PC-9 (cell line): ENCODE data around the gene COL24A1. TPM values are rescaled to one million over a fixed set of nuclear protein-coding genes. Genes with fewer than 3 reads are reported as not detected.

Experiments
- BruUV-seq: library from RNA; stranded (reverse); fragments of 400-500 nt; replicated peaks from 2 replicates; lab custom pipeline; 2021; lab: Mats Ljungman, UMichigan
- CTCF ChIA-PET: fragments of 300-600 bp; sonication (Branson Sonifier 250); formaldehyde crosslinking; loops from one replicate; lab custom pipeline; 2022; ENCODE audit warnings: antibody characterized with exemption; lab: Charles Lee
- POLR2A ChIA-PET: fragments of 300-600 bp; sonication (Branson Sonifier 250); formaldehyde crosslinking; loops from one replicate; lab custom pipeline; 2022; ENCODE audit warnings: antibody characterized with exemption; ENCODE audit not compliant: unreplicated experiment; lab: Charles Lee
- DNase-seq, 2 experiments: peaks; one replicate each; pipeline versions ENCODE4 v3.0.0 to v3.0.0-alpha.2; 2015 to 2022; ENCODE audit warnings: mixed read lengths in 1 of 2
- H2AFZ ChIP-seq: fragments of 200-600 bp; sonication (generic); 2 replicates; pipeline ENCODE4 v1.8.1; 2017; ENCODE audit warnings: antibody characterized with exemption
- H3F3A ChIP-seq: fragments of 200-600 bp; sonication (generic); 2 replicates; pipeline ENCODE4 v1.8.1; 2017; ENCODE audit warnings: antibody characterized with exemption, mild to moderate bottlenecking, low read depth; ENCODE audit not compliant: insufficient read depth
- H3K27ac ChIP-seq: fragments of 200-600 bp; sonication (generic); 2 replicates; pipeline ENCODE4 v1.6.1; 2016; ENCODE audit warnings: mixed run types
- H3K27me3 ChIP-seq: fragments of 200-600 bp; sonication (generic); 2 replicates; pipeline ENCODE4 v1.6.1; 2016; ENCODE audit warnings: low read depth, mixed run types; ENCODE audit not compliant: insufficient read depth
- H3K36me3 ChIP-seq: fragments of 200-600 bp; sonication (generic); 2 replicates; pipeline ENCODE4 v1.6.1; 2016; ENCODE audit warnings: low read depth, mixed run types
- H3K4me1 ChIP-seq: fragments of 200-600 bp; sonication (generic); replicated peaks from 2 replicates; pipeline ENCODE4 v1.6.1; 2016; ENCODE audit warnings: mixed run types; ENCODE audit not compliant: insufficient read depth
- H3K4me2 ChIP-seq: fragments of 200-600 bp; sonication (generic); 2 replicates; pipeline ENCODE4 v1.6.1; 2017; ENCODE audit warnings: mixed run types
- H3K4me3 ChIP-seq: fragments of 200-600 bp; sonication (generic); 2 replicates; pipeline ENCODE4 v1.6.1; 2016; ENCODE audit warnings: mixed run types
- H3K79me2 ChIP-seq: fragments of 200-600 bp; sonication (generic); 2 replicates; pipeline ENCODE4 v1.6.1; 2017; ENCODE audit warnings: low read depth, mixed run types
- H3K9me2 ChIP-seq: fragments of 200-600 bp; sonication (generic); 2 replicates; pipeline ENCODE4 v1.8.1; 2017; ENCODE audit warnings: mild to moderate bottlenecking; ENCODE audit not compliant: insufficient read depth
- H3K9me3 ChIP-seq: fragments of 200-600 bp; sonication (generic); 2 replicates; pipeline ENCODE4 v1.8.1; 2016; ENCODE audit warnings: low read depth; ENCODE audit not compliant: insufficient read depth
- H4K20me1 ChIP-seq: fragments of 200-600 bp; sonication (generic); 2 replicates; pipeline ENCODE4 v1.8.1; 2017; ENCODE audit not compliant: insufficient read depth
- EZH2 ChIP-seq: fragments of 200-600 bp; sonication (generic); IDR thresholded peaks from 2 replicates; pipeline ENCODE4 v1.8.0; 2017; ENCODE audit warnings: antibody characterized with exemption, low read depth
- intact Hi-C: fragments of 100-400 bp; cut with micrococcal nuclease; formaldehyde crosslinking; loops from one replicate; pipeline ENCODE4 v1.10.0; 2022; ENCODE audit not compliant: unreplicated experiment
- total RNA-seq: library from RNA; stranded (reverse); gene quantifications from 2 replicates; pipeline ENCODE4 v1.2.3, GENCODE V29; 2021
- TF ChIP-seq, protein P1 (sequence below): fragments of 200-600 bp; sonication (generic); conservative IDR thresholded peaks from 2 replicates; pipeline ENCODE4 v1.6.1; 2017; ENCODE audit warnings: mixed run types, antibody characterized with exemption, mild to moderate bottlenecking, moderate library complexity

The COL24A1 gene
- total RNA-seq, 1 experiment from 2014 or later: 0.15 TPM

DNA sequence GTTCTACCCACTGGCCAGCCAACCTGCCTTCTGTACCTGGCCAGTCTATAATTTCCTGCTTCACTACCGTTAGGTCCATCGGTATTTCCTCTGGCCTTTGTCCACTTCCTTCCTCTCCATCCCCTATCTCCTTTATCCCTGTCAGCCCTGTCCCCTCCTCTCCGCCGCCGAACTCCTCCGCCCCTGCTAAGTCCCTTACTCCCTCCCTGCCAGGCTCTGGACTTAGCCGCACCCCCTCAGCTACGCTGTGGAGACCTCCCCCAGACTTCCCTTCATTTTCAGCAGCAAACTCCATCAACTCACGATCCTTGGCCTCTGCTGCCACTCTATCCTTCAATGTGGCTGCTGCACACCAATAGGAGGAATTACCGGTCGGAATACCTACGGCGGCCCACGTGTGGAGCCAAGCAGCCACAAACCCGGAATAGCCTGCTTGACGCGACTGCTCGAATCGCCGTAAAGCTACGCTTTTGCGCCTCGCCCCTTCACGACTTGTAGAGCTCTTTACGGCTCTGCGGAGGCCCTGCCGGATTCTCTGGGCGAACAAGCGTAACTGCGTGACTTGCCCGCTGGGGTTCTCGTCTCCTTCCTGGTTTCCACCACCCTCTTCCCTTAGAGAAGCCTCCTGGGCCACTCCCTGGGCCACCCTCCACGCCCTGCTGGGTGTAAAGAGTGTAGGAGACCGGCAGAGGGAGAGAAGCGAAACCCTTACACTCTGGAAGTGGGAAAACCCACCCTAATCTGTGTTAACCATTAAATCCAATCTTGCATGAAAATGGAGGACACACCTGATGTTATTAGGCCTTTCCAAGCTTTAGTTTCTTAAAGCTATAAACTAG, 448.4 kb downstream of the COL24A1 start, which contains the start of gene ZNHIT6:
Gene ZNHIT6 (minus strand): TSS at position 444 of the 839 bp plus-strand sequence. CDS start 149 bp downstream, at position 295.
- intact Hi-C loops: loop anchor here (1.0 to 5.0 kb wide), 5 partner anchors 101 to 400 kb away; no protein-coding TSS in a partner anchor
- no TSS peak for BruUV-seq

DNA sequence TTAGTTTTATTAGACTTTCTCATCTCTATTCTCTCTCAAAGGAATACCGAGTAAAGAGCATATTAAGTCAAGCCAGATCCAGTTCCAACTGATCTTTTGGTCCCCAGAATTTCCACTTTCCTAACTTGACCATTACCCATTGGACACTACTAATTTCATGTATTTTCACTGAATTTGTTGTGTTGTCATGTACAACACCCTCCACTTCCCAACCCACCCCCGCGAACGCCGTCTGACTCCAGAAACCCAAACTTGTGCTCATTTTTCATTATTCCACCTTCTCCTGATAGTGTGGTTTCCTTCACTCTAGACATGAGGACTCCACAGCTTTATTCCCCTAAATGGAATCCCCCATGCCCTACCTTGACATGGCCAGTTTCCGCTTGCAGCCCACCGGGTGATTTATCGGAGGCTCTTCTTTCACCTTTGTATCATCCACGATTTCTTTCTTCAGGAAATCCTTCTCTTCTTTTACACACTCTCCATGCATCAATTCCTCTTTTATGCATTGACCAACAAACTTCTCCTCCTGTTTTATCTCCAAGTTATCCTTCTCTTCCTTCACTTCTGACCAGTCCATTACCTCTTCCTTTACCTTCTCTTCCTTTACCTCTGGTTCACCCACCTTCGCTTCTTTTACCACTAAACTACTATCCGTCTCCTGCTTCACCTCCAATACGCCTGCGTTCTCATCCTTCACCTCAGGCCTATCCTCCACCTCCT, 449.1 kb downstream of the COL24A1 start:
- H3K79me2 ChIP-seq: peaks cover 53% of the 10 kb centered on the region
- H3K4me2 ChIP-seq: peak overlapping the region; percentile 84
- peaks cover 8% of the 10 kb centered on the region; the same call in 1 of the 2 replicates for H3F3A ChIP-seq
- H4K20me1 ChIP-seq: no peaks in the 10 kb centered on the region
- peak overlapping the region; percentile 79 for H3K4me3 ChIP-seq
- ChIA-PET CTCF (interaction anchor here (0.6 to 1.3 kb wide), 3 partner anchors 8 to 399 kb away, joined by 3 to 6 read pairs (median 3); no protein-coding TSS in a partner anchor), POLR2A (no interaction called here)
- H3K9me3 ChIP-seq: no peaks in the 10 kb centered on the region
- H3K27me3 ChIP-seq: no peaks in the 10 kb centered on the region
- DNase-seq: no peak
- H3K36me3 ChIP-seq: peaks cover 35% of the 10 kb centered on the region
- no peak for TF ChIP-seq EZH2
- TF ChIP-seq, protein P1, sequence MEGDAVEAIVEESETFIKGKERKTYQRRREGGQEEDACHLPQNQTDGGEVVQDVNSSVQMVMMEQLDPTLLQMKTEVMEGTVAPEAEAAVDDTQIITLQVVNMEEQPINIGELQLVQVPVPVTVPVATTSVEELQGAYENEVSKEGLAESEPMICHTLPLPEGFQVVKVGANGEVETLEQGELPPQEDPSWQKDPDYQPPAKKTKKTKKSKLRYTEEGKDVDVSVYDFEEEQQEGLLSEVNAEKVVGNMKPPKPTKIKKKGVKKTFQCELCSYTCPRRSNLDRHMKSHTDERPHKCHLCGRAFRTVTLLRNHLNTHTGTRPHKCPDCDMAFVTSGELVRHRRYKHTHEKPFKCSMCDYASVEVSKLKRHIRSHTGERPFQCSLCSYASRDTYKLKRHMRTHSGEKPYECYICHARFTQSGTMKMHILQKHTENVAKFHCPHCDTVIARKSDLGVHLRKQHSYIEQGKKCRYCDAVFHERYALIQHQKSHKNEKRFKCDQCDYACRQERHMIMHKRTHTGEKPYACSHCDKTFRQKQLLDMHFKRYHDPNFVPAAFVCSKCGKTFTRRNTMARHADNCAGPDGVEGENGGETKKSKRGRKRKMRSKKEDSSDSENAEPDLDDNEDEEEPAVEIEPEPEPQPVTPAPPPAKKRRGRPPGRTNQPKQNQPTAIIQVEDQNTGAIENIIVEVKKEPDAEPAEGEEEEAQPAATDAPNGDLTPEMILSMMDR: no peak
- intact Hi-C loops: loop anchor here (5.0 kb wide), 3 partner anchors 100 to 310 kb away; no protein-coding TSS in a partner anchor
- H3K27ac ChIP-seq: peak overlapping the region; percentile 67
- H2AFZ ChIP-seq: peak overlapping the region; percentile 94
- peaks cover 22% of the 10 kb centered on the region for H3K4me1 ChIP-seq
- H3K9me2 ChIP-seq: no peaks in the 10 kb centered on the region
- TSS peak; percentile 48 for BruUV-seq

More for the DNA sequence above, 448.4 kb downstream of the COL24A1 start, which contains the start of gene ZNHIT6:
- H3K4me2 ChIP-seq: peak within 1 kb of the TSS; percentile 84
- H3K4me3 ChIP-seq: peak within 1 kb of the TSS; percentile 79
- H3F3A ChIP-seq: peaks cover 8% of the 10 kb centered on the region; the same call in 1 of the 2 replicates
- POLR2A ChIA-PET: interaction anchor here (0.6 to 1.0 kb wide), 13 partner anchors 9 to 860 kb away, joined by 3 to 7 read pairs (median 3); partner anchors contain the start of gene BCL10
- peaks cover 27% of the 10 kb centered on the region for H3K36me3 ChIP-seq
- peaks cover 46% of the 10 kb centered on the region for H3K79me2 ChIP-seq
- peak within 1 kb of the TSS; percentile 67 for H3K27ac ChIP-seq
- no peaks in the 10 kb centered on the region for H3K27me3 ChIP-seq
- DNase-seq: peak; percentile 91 to 98
- peaks cover 22% of the 10 kb centered on the region for H3K4me1 ChIP-seq
- no peaks in the 10 kb centered on the region for H4K20me1 ChIP-seq
- CTCF ChIA-PET: interaction anchor here (0.6 to 1.3 kb wide), 6 partner anchors 8 to 406 kb away, joined by 3 to 10 read pairs (median 4); no protein-coding TSS in a partner anchor
- TF ChIP-seq, protein P1: peak; percentile 73
- no peak for TF ChIP-seq EZH2
- peak within 1 kb of the TSS; percentile 94 for H2AFZ ChIP-seq
- H3K9me2 ChIP-seq: no peaks in the 10 kb centered on the region
- peaks cover 1% of the 10 kb centered on the region; the same call in 1 of the 2 replicates for H3K9me3 ChIP-seq

DNA sequence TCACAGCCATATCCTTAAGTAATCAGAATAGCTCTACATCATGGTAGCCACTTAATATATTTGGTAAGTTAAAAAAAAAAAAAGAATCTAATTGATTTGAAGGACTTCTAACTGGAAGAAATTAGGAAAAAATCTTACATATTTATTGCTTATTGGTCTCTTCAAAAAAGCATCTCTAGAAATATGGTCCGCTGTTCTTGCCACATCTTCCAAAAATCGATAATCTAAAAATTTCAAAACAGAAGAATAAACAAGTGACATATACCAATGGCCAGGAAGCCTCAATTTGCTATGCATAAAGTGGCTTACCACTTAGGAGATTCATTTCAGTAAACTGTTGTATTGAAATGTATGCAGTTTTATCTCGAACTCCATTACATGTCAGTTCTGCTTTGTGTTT, 450.6 kb downstream of the COL24A1 start:
- peaks cover 53% of the 10 kb centered on the region for H3K79me2 ChIP-seq

More for the DNA sequence above, 450.6 kb downstream of the COL24A1 start:
- CTCF ChIA-PET: interaction anchor here (0.7 kb wide), 1 partner anchor 29 kb away, joined by 3 read pairs; no protein-coding TSS in a partner anchor
- H3K27me3 ChIP-seq: no peaks in the 10 kb centered on the region
- no peaks in the 10 kb centered on the region for H3K9me3 ChIP-seq
- H2AFZ ChIP-seq: no peak overlapping the region
- intact Hi-C loops: loop anchor here (5.0 kb wide), 3 partner anchors 99 to 311 kb away; no protein-coding TSS in a partner anchor
- no peaks in the 10 kb centered on the region for H3K9me2 ChIP-seq
- peak overlapping the region; percentile 79; the same call in 1 of the 2 replicates for H3K4me3 ChIP-seq
- peaks cover 8% of the 10 kb centered on the region; the same call in 1 of the 2 replicates for H3F3A ChIP-seq
- no peak overlapping the region for H3K27ac ChIP-seq
- no TSS peak for BruUV-seq
- no peak for TF ChIP-seq EZH2
- TF ChIP-seq, protein P1: no peak
- H3K4me2 ChIP-seq: peak overlapping the region; percentile 84
- POLR2A ChIA-PET: no interaction called here
- H3K4me1 ChIP-seq: peaks cover 22% of the 10 kb centered on the region
- peaks cover 49% of the 10 kb centered on the region for H3K36me3 ChIP-seq
- H4K20me1 ChIP-seq: no peaks in the 10 kb centered on the region
- DNase-seq: no peak
